Astrocyte (in vitro differentiated cells and primary cell): ENCODE data around the gene PAX6. TPM values are rescaled to one million over a fixed set of nuclear protein-coding genes. Genes with fewer than 3 reads are reported as not detected.
A peak's percentile ranks its signal among the peaks of the same experiment; 100 is the strongest.

ENCODE experiments used
- DNase-seq: peaks from one replicate; pipeline ENCODE4 v3.0.0-alpha.2; 2010; ENCODE audit warnings: low read depth
- FAIRE-seq: peaks from 2 replicates; lab custom pipeline; 2011; peaks lifted over from hg19 to GRCh38; lab: Jason Lieb, UNC
- H2AFZ ChIP-seq: 2 replicates; pipeline ENCODE4 v1.6.0; 2012; ENCODE audit warnings: low read depth, low read length, inconsistent platforms
- H3K27ac ChIP-seq: 2 replicates; pipeline ENCODE4 v1.5.1; 2011; ENCODE audit warnings: low read depth, low read length, inconsistent platforms
- H3K27me3 ChIP-seq: 2 replicates; pipeline ENCODE4 v1.6.0; 2011; ENCODE audit warnings: low read length, inconsistent platforms; ENCODE audit not compliant: insufficient read depth
- H3K36me3 ChIP-seq: 2 replicates; pipeline ENCODE4 v1.5.1; 2011; ENCODE audit warnings: low read length, inconsistent platforms; ENCODE audit not compliant: insufficient read depth
- H3K4me1 ChIP-seq: 2 replicates; pipeline ENCODE4 v1.5.1; 2011; ENCODE audit warnings: low read length, inconsistent platforms; ENCODE audit not compliant: insufficient read depth
- H3K4me2 ChIP-seq: 2 replicates; pipeline ENCODE4 v1.6.0; 2012; ENCODE audit warnings: low read length, inconsistent platforms
- H3K4me3 ChIP-seq: 2 replicates; pipeline ENCODE4 v1.5.1; 2011; ENCODE audit warnings: low read depth, mild to moderate bottlenecking, low read length, inconsistent platforms; ENCODE audit not compliant: insufficient read depth
- H3K79me2 ChIP-seq: 2 replicates; pipeline ENCODE4 v1.6.0; 2012; ENCODE audit warnings: mild to moderate bottlenecking, low read length, inconsistent platforms; ENCODE audit not compliant: insufficient read depth
- H3K9ac ChIP-seq: 2 replicates; pipeline ENCODE4 v1.6.0; 2012; ENCODE audit warnings: mild to moderate bottlenecking, low read length, inconsistent platforms
- H3K9me3 ChIP-seq: 2 replicates; pipeline ENCODE4 v1.5.1; 2012; ENCODE audit warnings: low read depth, mild to moderate bottlenecking, low read length, inconsistent platforms; ENCODE audit not compliant: insufficient read depth
- H4K20me1 ChIP-seq: 2 replicates; pipeline ENCODE4 v1.6.0; 2012; ENCODE audit warnings: low read length, inconsistent platforms; ENCODE audit not compliant: insufficient read depth
- H3K27ac Mint-ChIP-seq: one replicate; pipeline ENCODE4 v1.8.0; 2021; ENCODE audit warnings: mild to moderate bottlenecking, mixed read lengths; ENCODE audit not compliant: unreplicated experiment
- H3K27me3 Mint-ChIP-seq: one replicate; pipeline ENCODE4 v1.8.0; 2021; ENCODE audit warnings: low read depth, mixed read lengths; ENCODE audit not compliant: unreplicated experiment
- H3K36me3 Mint-ChIP-seq: one replicate; pipeline ENCODE4 v1.8.0; 2021; ENCODE audit warnings: low read depth, mixed read lengths; ENCODE audit not compliant: unreplicated experiment
- H3K4me1 Mint-ChIP-seq: one replicate; pipeline ENCODE4 v1.8.0; 2021; ENCODE audit warnings: low read depth, mixed read lengths; ENCODE audit not compliant: unreplicated experiment
- H3K4me3 Mint-ChIP-seq: one replicate; pipeline ENCODE4 v1.8.0; 2021; ENCODE audit warnings: mild to moderate bottlenecking, moderate library complexity, mixed read lengths; ENCODE audit not compliant: unreplicated experiment
- H3K9me3 Mint-ChIP-seq: one replicate; pipeline ENCODE4 v1.8.0; 2021; ENCODE audit warnings: mild to moderate bottlenecking, mixed read lengths; ENCODE audit not compliant: unreplicated experiment
- EZH2 ChIP-seq: IDR thresholded peaks from 2 replicates; pipeline ENCODE4 v1.6.1; 2012; ENCODE audit warnings: mild to moderate bottlenecking, low read length, inconsistent platforms; ENCODE audit not compliant: insufficient read depth
- total RNA-seq: library from RNA; stranded (reverse); gene quantifications from 2 replicates; pipeline ENCODE4 v1.2.1, GENCODE V29; 2021
- TF ChIP-seq, protein P1 (sequence below): IDR thresholded peaks from 2 replicates; pipeline ENCODE4 v1.5.1; 2011; ENCODE audit warnings: low read depth, mild to moderate bottlenecking, inconsistent platforms, low read length, moderate library complexity; ENCODE audit not compliant: insufficient read depth

PAX6 gene
- total RNA-seq, 1 donor from 2014 or later: 12.2 TPM

DNA sequence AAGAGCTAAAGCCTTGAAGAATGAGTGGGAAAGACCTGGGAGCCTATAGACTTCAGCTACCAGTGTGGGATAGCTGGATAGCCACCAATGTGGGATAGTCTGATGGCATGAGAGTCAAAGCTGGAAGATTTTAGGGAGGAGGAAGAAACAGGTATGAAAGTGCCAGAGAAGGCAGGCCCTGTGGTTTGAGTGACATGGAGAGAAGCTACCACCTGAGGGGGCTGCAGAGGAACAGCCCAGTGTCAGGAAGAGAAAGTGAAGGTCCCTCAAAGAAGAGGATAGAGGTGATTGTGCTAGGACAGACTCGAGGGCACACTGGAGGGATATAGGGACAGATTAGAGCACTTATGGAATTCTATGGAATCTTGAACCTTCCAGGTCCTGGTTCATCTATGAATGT lies 23.1 kb upstream of the PAX6 start:
- Histone ChIP-seq H3K27ac (no peak overlapping the region), H3K4me3 (no peak overlapping the region), H3K4me1 (no peaks in the 10 kb centered on the region), H2AFZ (no peak overlapping the region), H3K79me2 (no peaks in the 10 kb centered on the region), H3K4me2 (no peak overlapping the region), H4K20me1 (no peaks in the 10 kb centered on the region), H3K9me3 (peaks cover 3% of the 10 kb centered on the region), H3K9ac (no peak overlapping the region), H3K27me3 (peaks cover 46% of the 10 kb centered on the region), H3K36me3 (no peaks in the 10 kb centered on the region)
- H3K9me3 Mint-ChIP-seq: no peaks in the 10 kb centered on the region
- no peak for DNase-seq
- no peak overlapping the region for H3K4me3 Mint-ChIP-seq
- peaks cover 2% of the 10 kb centered on the region for H3K4me1 Mint-ChIP-seq
- no peak for FAIRE-seq
- peaks cover 38% of the 10 kb centered on the region for H3K27me3 Mint-ChIP-seq
- no peak for TF ChIP-seq EZH2
- TF ChIP-seq, protein P1, sequence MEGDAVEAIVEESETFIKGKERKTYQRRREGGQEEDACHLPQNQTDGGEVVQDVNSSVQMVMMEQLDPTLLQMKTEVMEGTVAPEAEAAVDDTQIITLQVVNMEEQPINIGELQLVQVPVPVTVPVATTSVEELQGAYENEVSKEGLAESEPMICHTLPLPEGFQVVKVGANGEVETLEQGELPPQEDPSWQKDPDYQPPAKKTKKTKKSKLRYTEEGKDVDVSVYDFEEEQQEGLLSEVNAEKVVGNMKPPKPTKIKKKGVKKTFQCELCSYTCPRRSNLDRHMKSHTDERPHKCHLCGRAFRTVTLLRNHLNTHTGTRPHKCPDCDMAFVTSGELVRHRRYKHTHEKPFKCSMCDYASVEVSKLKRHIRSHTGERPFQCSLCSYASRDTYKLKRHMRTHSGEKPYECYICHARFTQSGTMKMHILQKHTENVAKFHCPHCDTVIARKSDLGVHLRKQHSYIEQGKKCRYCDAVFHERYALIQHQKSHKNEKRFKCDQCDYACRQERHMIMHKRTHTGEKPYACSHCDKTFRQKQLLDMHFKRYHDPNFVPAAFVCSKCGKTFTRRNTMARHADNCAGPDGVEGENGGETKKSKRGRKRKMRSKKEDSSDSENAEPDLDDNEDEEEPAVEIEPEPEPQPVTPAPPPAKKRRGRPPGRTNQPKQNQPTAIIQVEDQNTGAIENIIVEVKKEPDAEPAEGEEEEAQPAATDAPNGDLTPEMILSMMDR: no peak
- H3K36me3 Mint-ChIP-seq: no peaks in the 10 kb centered on the region
- no peak overlapping the region for H3K27ac Mint-ChIP-seq

DNA sequence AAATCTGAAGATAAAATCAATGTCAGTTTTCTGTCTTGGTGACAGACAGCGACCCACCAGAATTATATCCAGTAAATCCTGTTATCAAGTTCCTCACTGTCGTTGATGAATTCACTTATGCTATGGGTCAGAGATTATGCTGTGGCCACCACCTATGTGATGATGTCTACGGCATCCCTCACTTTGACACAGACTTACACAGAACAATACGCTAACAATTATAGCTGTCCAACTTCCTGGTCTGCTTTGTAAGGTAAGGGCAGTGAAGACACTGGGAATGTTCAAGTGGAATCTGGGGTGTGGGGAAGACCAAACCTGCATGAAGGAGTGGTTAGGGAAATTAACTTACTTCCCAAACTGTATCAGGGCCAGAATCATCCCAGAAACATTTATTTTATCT lies 19.3 kb upstream of the PAX6 start:
- no peak for DNase-seq
- Mint-ChIP-seq H3K4me1 (peaks cover 14% of the 10 kb centered on the region), H3K9me3 (peaks cover under 1% of the 10 kb centered on the region), H3K36me3 (no peaks in the 10 kb centered on the region), H3K4me3 (no peak overlapping the region), H3K27me3 (peaks cover 46% of the 10 kb centered on the region), H3K27ac (no peak overlapping the region)
- Histone ChIP-seq H3K4me2 (no peak overlapping the region), H3K27ac (no peak overlapping the region), H2AFZ (no peak overlapping the region), H3K79me2 (no peaks in the 10 kb centered on the region), H3K36me3 (no peaks in the 10 kb centered on the region), H3K9ac (no peak overlapping the region), H4K20me1 (no peaks in the 10 kb centered on the region), H3K4me1 (peaks cover 14% of the 10 kb centered on the region), H3K4me3 (no peak overlapping the region), H3K27me3 (peaks cover 57% of the 10 kb centered on the region), H3K9me3 (peaks cover 3% of the 10 kb centered on the region)
- no peak for FAIRE-seq
- TF ChIP-seq, protein P1: no peak
- no peak for TF ChIP-seq EZH2

DNA sequence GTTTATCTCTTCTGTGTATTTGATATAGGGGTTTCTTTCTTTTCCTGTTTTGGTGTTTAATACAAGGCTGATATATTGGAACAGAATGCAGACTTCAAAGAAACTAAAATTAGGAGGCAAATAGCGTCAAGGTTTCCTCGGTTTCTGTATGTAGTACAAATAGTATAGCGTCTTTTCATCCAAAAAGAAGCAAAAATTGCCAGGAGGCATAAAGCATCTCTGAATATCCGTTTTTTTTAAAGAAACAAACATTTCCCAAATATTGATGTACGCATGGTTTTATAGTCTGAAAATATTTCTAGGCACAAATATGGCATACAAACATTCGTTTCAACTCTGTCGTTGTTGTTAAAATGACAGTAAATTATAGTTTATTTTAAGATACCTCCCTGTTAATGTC lies 17.1 kb upstream of the PAX6 start:
- FAIRE-seq (no peak), DNase-seq (no peak)
- TF ChIP-seq, protein P1: no peak
- no peak for TF ChIP-seq EZH2
- no peak overlapping the region for H2AFZ ChIP-seq
- no peak overlapping the region for H3K9ac ChIP-seq
- H3K36me3 Mint-ChIP-seq: no peaks in the 10 kb centered on the region
- H3K4me1 ChIP-seq: peaks cover 14% of the 10 kb centered on the region
- H3K27me3 ChIP-seq: peaks cover 68% of the 10 kb centered on the region
- peaks cover 56% of the 10 kb centered on the region for H3K27me3 Mint-ChIP-seq
- H4K20me1 ChIP-seq: no peaks in the 10 kb centered on the region
- peaks cover 6% of the 10 kb centered on the region for H3K9me3 Mint-ChIP-seq
- H3K27ac ChIP-seq: no peak overlapping the region
- H3K4me2 ChIP-seq: no peak overlapping the region
- H3K4me1 Mint-ChIP-seq: peaks cover 14% of the 10 kb centered on the region
- no peak overlapping the region for H3K4me3 ChIP-seq
- H3K4me3 Mint-ChIP-seq: peak overlapping the region; percentile 57
- no peaks in the 10 kb centered on the region for H3K79me2 ChIP-seq
- H3K27ac Mint-ChIP-seq: peak overlapping the region; percentile 81
- no peaks in the 10 kb centered on the region for H3K9me3 ChIP-seq
- no peaks in the 10 kb centered on the region for H3K36me3 ChIP-seq
